ENCODE data around the gene ARHGAP23. TPM values are rescaled to one million over a fixed set of nuclear protein-coding genes. Genes with fewer than 3 reads are reported as not detected.
"Not testable (repeated sequence)": the region's sequence is repeated elsewhere in the genome, so short reads cannot be mapped to it uniquely, and the experiment has no call there.

The ARHGAP23 gene
- total RNA-seq, 1 experiment from 2014 or later: 32.0 TPM

DNA sequence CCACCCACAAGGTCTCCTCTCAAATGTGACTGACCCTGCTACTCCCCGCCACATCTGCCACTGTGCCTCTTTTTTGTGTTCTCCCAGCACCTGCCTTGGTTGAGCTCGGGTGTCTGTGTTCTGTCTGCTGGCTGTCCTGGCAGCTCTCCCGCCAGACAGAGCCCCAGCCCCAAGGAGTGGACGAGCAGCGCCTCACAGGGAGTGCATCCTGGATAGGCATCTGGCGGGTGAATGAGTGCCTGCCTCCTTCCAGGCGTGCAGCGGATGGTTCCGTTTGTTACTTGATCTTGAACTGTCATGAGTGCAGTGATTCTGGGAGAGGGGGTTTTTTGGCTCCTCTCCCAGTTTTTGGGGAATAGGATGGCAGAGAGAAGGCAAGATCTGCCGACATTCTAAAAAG is 99.9 kb downstream of the ARHGAP23 start:
- not testable (repeated sequence) for DNase-seq (ENCODE audit: low read depth)

GRCh38 chr17:38530856-38531255 is 102.6 kb downstream of the ARHGAP23 start:
- not testable (repeated sequence) for DNase-seq (ENCODE audit: low read depth)

DNA sequence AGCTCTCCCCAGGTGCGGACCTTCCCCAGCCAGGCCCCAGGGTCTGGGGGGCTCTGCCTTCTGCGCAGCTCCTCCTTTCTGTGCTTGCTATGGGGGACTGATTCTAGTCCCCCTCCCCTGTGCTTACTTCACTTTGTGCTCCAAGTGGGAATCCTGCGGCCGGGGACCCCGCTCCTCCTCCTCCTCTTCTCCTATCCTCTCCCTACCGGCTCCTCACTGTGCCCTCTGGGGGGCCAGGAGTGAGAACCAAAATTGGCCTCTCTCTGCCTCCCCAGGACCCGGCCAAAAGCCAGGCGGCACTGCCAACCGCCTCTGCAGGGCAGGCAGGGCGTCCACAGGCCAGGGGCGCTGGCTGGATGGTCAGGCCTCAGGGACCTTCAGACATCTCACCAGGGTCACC is 103.5 kb downstream of the ARHGAP23 start:
- DNase-seq (ENCODE audit: low read depth): not testable (repeated sequence)

DNA sequence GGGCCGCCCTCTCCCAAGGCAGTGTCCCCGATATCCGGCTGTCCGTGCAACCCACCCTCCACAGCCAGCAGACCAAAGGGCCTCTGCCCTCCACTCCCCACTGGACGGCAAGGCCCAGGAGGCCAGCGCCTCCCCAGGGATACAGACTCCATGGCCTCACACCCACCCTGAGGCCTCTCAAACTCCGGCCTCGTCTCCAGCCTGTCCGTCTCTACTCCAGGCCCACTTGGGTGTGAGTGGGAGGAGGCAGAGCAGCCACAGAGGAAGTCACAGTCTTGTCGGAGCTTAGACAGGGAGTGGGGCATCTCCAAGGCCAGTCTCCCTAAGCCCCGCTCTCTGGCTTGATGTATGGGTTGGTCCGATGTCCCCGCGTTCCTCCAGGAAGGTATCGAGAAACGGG is 104.2 kb downstream of the ARHGAP23 start:
- DNase-seq (ENCODE audit: low read depth): no peak

GRCh38 chr17:38533241-38533640 is 105.0 kb downstream of the ARHGAP23 start:
- DNase-seq (ENCODE audit: low read depth): no peak

- DNase-seq (ENCODE audit: low read depth): no peak
Measured at GRCh38 chr17:38533866-38534497, 105.7 kb downstream of the ARHGAP23 start.

GRCh38 chr17:38534498-38534885 is 106.2 kb downstream of the ARHGAP23 start:
- DNase-seq (ENCODE audit: low read depth): no peak

- DNase-seq (ENCODE audit: low read depth): no peak
Measured at GRCh38 chr17:38535886-38536285, 107.6 kb downstream of the ARHGAP23 start.

- DNase-seq (ENCODE audit: low read depth): no peak
Measured at GRCh38 chr17:38536661-38537060, 108.4 kb downstream of the ARHGAP23 start.

- DNase-seq (ENCODE audit: low read depth): no peak
Measured at GRCh38 chr17:38538906-38539305, 110.6 kb downstream of the ARHGAP23 start.

- DNase-seq (ENCODE audit: low read depth): no peak
Measured at GRCh38 chr17:38539386-38539785, 111.1 kb downstream of the ARHGAP23 start.

- no peak for DNase-seq (ENCODE audit: low read depth)
Measured at GRCh38 chr17:38540514-38541045, 112.3 kb downstream of the ARHGAP23 start.

DNA sequence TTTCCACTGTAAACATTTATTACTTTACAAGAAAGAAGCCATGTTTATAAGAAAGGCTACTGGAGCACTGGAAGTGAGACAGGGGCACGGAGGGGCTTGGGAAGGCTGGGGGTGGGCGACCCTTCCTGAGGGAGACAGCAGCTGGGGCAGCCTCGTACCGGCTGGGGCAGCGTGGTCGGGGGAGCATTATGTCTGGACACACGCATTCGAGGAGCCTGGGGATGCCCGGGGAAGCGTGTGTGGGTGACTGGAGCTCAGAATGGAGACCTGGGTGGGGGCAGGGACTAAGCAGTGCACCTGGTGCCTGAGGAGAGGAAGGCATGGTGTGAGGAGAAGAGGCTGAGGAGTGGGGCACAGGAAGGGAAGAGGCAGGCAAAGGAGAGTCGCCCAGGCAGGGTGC is 113.0 kb downstream of the ARHGAP23 start:
- DNase-seq (ENCODE audit: low read depth): no peak

DNA sequence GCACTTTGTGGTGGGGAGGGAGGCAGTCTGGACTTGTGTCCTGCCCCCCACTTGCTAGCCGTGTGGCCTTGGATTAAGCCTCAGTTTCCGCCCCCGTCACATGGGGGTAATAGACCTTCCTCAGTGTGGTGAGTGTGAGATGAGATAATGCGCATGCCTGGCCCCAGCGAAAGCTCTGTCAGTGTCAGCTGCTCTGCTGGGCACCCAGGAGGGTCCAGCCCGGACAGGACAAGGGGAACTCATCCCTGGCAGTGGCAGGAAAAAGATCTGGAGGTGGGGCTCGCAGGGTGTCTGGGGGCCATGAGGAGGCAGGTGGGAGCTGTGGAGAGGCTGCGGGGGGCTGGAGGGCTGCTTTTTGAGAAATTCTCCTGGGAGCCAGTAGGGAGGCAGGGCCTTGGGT is 114.0 kb downstream of the ARHGAP23 start:
- no peak for DNase-seq (ENCODE audit: low read depth)

DNA sequence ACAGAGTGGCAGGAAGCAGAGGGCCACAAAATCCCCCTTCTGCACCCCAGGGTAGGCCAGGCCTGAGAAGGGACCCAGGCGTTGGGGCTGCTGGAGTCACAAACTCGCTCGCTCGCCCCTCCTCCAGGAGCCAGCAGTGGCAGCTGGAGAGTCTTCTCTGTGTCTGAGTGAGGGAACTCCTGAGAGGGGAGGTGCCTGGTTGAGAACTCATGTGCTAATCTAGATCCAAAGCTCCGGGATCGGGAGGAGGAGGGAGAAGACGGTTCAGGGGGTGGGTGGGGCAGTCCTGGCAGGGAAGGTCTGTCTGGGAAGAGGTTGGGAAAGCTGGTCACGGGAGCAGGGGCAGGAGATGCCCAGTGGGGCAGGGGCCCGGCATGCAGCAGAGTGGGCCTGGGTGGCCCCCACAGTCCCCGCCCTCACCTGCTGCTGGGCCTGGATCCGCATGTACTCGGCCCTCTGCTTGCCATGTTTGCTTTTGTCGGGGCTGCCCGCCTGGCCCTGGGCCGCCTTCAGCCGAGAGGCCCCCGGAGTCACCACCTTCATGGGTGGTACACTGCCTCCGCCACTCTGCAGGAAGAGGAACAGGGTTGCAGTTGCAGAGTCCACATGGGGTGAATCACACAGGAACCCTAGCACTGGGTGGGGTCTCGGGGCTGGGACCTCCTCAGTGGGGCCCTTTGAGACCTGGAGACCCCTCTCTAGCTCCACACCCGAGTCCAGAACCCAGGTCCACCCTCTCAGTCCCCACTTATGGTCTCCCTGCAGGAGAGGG is 115.3 kb downstream of the ARHGAP23 start:
- DNase-seq (ENCODE audit: low read depth): no peak

- DNase-seq (ENCODE audit: low read depth): no peak
Measured at GRCh38 chr17:38544175-38544838, 116.0 kb downstream of the ARHGAP23 start.

DNA sequence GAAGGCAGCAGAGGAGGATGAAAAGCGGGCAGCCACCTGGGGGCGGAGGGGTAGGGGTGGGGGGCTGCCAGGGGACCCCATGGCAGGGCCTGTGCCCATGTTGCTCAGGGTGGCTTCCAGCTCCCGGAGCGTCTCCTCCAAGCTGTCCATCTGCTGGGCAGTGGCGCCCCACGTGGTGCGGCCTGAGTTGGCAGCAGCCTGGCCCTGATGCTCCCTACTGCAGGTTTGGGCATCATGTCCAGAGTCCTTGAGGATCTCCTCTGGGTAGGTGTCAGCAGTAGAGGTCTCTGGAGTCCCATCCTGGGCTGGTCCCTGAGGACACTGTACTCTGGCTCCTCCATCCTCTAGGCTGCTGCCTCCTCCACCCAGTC is 116.6 kb downstream of the ARHGAP23 start:
- DNase-seq (ENCODE audit: low read depth): no peak

GRCh38 chr17:38545531-38546225 is 117.4 kb downstream of the ARHGAP23 start:
- DNase-seq (ENCODE audit: low read depth): no peak

DNA sequence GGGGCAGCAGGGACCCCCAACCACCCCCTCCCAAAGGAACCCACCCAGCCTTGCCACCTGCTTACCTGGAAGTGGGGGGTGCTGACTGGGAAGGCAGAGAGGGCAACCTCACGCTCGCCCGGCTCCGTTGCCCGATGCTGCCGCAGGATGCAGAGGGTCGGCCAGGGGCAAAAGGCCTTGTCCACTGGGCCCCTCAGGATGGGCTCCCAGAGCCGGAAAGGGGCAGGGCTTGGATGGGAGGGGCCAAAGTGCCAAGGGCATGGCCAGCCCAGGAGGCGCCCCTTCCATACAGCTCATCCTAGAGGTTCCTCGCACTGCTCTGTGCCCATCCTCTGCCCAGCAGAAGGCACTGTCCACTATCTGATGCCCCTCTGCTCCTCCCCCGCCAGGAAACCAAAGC is 118.1 kb downstream of the ARHGAP23 start:
- DNase-seq (ENCODE audit: low read depth): no peak

- no peak for DNase-seq (ENCODE audit: low read depth)
Measured at GRCh38 chr17:38547444-38547843, 119.2 kb downstream of the ARHGAP23 start.

GRCh38 chr17:38549285-38549684 is 121.0 kb downstream of the ARHGAP23 start:
- DNase-seq (ENCODE audit: low read depth): no peak

DNA sequence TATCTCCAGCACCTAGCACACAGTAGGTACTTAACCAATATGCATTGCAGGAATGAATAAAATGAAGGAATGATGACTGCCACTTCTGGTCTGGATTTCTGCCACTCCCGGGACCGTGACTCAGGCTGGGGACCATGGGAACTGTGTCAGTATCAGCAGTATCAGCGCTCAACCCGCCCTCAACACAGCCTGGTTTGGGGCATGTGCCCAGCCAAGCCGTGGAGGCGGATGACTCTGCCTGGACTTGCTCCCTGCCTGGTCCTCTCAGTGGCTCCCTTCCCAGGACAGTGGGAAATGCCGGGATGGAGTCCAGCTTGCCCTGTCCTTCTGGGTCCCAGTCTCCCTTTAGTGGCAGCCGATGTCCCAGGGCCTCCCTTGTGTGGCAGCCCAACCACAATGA is 122.4 kb downstream of the ARHGAP23 start:
- peak; percentile 83 for DNase-seq (ENCODE audit: low read depth)

Measured in M059J (cell line).